GM19438 (cell line): Measurements from ENCODE around the gene BYSL.

Source experiments
- ATAC-seq: cut with Tn5 transposase; IDR thresholded peaks from one replicate; pipeline ENCODE4 v1.9.1; 2021; ENCODE audit warnings: low read depth; ENCODE audit not compliant: unreplicated experiment

Gene BYSL

GRCh38 chr6:41974281-41974825 is 53.1 kb downstream of the BYSL start:
- no peak for ATAC-seq

GRCh38 chr6:41975276-41975675 is 54.0 kb downstream of the BYSL start:
- ATAC-seq: no peak

GRCh38 chr6:41976794-41977484 is 55.6 kb downstream of the BYSL start:
- no peak for ATAC-seq
